Stimulated activated CD8-positive, alpha-beta memory T cell treated with anti-CD3 and anti-CD28 coated beads, Interleukin-4, amount 100 ng/mL, for 24 hours (primary cell): Measurements from ENCODE around the gene AP1AR.

ENCODE experiments used
- DNase-seq: peaks from one replicate; pipeline ENCODE4 v3.0.0-alpha.2; 2020; ENCODE audit warnings: low read depth

The AP1AR gene

GRCh38 chr4:112222219-112222955, 9.2 kb upstream of the AP1AR start:
- no peak for DNase-seq

DNA sequence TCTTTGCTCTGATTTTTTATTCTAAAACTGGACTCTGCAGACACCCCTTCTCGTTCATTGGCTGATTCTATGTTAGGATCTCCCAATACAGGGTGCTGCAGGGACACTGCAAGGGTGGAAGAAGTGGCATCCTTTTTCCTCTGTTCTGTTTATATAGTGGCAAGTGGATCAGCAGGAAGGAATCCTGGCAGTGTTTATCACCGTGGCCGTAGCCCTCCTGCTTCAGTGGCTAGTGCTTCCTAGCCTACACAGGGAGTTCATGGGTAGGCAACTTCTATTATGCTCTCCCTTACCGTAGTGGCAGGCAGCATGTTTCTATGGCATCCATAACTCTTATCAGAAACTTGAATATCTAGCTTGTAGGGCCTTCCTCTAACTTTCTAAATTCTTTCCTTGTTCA, 6.4 kb upstream of the AP1AR start:
- no peak for DNase-seq

- peak; percentile 96 for DNase-seq
These were observed 458 bp upstream of the AP1AR start for GRCh38 chr4:112230879-112231778.

- peak; percentile 20 for DNase-seq
These were observed 3.5 kb downstream of the AP1AR start for GRCh38 chr4:112234952-112235609.

- no peak for DNase-seq
These were observed 4.5 kb downstream of the AP1AR start for GRCh38 chr4:112236040-112236439.

DNA sequence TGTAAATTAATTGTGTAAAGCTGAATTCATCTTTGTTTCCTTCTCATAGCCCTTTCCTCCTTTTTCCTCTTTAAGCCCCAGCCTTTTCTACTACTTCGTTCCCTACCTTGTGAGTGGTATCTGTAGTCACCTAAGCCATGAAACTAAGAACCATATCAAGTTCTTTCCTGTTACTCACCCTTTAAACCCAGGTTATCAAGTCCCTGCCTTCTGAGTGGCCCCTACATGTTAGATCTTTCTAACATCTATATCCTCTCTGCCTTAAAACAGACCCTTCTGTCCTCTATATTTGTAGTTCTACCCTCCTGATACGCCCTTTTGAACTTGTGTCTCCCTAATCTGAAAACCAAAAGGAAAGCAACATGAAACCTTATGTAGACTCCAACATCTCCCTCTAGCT, 7.2 kb downstream of the AP1AR start:
- no peak for DNase-seq

GRCh38 chr4:112245383-112245782, 13.8 kb downstream of the AP1AR start:
- no peak for DNase-seq

DNA sequence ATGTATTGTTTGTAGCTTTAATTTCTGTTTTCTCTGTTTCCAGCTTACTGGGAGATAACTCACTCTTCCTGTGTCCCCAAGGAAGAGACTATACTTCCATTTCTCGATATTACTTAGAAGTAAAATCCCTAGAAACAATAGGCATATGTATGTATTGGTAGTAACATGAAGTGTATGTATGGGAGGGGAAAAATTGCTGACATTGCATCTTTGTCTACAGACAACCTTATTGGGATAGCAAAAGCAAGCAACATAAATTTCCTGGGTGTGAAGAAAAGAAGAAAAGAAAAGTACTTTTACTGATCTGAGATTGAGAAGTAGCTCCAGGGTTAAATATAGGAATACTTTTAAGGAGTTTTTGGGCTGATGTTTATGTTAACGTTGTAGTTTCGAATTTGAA, 15.4 kb downstream of the AP1AR start:
- no peak for DNase-seq

- no peak for DNase-seq
These were observed 19.5 kb downstream of the AP1AR start for GRCh38 chr4:112251019-112251643.

- no peak for DNase-seq
These were observed 20.6 kb downstream of the AP1AR start for GRCh38 chr4:112252234-112252633.

GRCh38 chr4:112253382-112254000, 21.9 kb downstream of the AP1AR start:
- no peak for DNase-seq

- no peak for DNase-seq
These were observed 25.5 kb downstream of the AP1AR start for GRCh38 chr4:112257098-112257497.

GRCh38 chr4:112266823-112267222, 35.2 kb downstream of the AP1AR start:
- no peak for DNase-seq

DNA sequence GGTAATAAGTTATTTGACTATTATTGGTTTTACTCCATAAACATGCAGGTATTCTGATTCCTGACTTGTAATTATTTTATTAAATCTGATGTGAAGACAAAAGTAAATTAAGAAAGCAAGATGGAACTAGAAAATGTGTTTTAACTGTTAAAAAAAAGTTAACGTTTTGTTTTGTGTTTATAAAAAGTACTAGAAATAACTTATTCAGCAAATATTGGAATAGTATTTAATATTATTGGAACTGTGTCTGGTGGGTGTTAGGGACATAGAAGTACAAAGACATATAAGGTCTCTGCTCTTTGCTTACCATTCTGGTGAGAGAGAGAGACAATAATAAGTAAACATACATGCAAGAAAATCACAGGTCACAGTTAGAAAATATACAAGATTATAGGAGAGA, 38.5 kb downstream of the AP1AR start:
- DNase-seq: no peak

- no peak for DNase-seq
These were observed 39.2 kb downstream of the AP1AR start for GRCh38 chr4:112270640-112271421.

- DNase-seq: no peak
These were observed 40.7 kb downstream of the AP1AR start for GRCh38 chr4:112272292-112272691.

DNA sequence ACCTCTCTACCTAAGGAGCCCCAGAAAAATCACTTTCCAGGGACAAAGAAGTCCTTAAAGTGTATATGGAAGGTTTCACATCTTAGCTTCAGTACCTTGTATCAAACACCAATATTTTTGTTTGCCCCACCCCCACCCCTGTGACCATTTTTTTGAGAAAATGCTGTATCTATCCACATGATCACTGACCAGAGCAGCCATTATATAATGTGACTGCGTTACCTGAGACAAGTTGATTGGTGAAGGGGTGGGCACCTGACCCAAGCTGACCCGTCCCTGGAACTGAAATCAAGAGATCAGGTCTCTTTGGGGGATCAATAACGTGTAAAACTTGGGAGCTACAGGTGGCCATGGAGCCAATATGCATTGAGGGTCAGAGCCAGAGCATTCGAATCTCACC, 43.4 kb downstream of the AP1AR start:
- no peak for DNase-seq

- DNase-seq: no peak
These were observed 44.5 kb downstream of the AP1AR start for GRCh38 chr4:112276113-112276512.

DNA sequence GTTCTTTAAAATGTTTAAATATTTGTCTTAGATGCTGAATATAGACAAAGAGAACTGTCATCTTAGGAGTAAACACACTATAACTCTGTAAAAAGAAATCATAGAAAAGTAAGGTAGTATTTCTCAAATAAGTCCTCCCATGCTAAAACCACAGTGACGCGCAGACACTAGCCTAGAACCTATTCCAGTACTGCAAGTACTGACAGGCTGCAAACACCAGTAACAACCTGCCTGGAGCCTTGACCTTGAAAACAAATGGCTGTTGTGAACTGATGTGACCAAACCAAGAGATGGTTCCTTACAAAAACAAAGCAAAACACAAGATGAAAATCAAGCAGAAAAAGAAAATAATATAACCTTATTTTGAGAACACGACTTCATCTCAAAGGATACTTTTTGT, 45.6 kb downstream of the AP1AR start:
- DNase-seq: no peak

- no peak for DNase-seq
These were observed 46.3 kb downstream of the AP1AR start for GRCh38 chr4:112277705-112278448.
